ENCODE measurements around the gene CHRNB2. TPM values are rescaled to one million over a fixed set of nuclear protein-coding genes. Genes with fewer than 3 reads are reported as not detected.

Gene CHRNB2
- total and polyA plus RNA-seq, 2 donors (not counting 1 experiment from before 2014, with no cell fraction given): 0.03 TPM; not detected in 1

DNA sequence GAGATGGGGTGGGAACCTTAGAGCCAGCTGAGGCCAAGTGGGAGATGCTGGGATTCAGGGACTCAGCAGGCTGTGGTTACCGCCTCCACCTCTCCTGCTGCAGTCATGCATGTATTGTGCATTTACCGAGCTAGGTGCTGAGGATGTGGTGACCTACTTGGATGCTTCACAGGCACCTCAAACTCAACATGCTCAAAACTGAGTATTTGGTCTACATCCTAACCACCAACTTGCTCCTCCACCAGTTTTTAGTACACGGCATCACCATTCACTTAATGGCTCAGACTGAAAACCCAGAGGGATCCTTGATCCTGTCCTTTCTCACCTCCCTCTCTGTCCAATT, 5.6 kb downstream of the CHRNB2 start:
- H3K27ac Mint-ChIP-seq: no peak overlapping the region
- CTCF ChIA-PET: interaction anchor here (1.0 kb wide), 1 partner anchor 13 kb away, joined by 6 read pairs; no protein-coding TSS in a partner anchor
- H3K27ac ChIP-seq (ENCODE audit: low read length in 2 of 2): no peak overlapping the region
- no peaks in the 10 kb centered on the region for H3K79me2 ChIP-seq (ENCODE audit: control insufficient read depth, insufficient read depth, low read length)
- H3K4me3 Mint-ChIP-seq: no peak overlapping the region
- peaks cover 0 to 1% of the 10 kb centered on the region in 2 experiments for H3K36me3 ChIP-seq (replicated peaks in 1 of 2; ENCODE audit: control extremely low read depth in 1 of 2, control insufficient read depth in 1 of 2, extremely low read depth in 1 of 2, insufficient read depth in 2 of 2, low read length in 1 of 2)
- TF ChIP-seq EZH2 (IDR thresholded peaks at IDR 0.05; ENCODE audit: borderline replicate concordance, insufficient read depth, low read depth, low read length, poor library complexity, severe bottlenecking): no peak
- TF ChIP-seq, protein P1, sequence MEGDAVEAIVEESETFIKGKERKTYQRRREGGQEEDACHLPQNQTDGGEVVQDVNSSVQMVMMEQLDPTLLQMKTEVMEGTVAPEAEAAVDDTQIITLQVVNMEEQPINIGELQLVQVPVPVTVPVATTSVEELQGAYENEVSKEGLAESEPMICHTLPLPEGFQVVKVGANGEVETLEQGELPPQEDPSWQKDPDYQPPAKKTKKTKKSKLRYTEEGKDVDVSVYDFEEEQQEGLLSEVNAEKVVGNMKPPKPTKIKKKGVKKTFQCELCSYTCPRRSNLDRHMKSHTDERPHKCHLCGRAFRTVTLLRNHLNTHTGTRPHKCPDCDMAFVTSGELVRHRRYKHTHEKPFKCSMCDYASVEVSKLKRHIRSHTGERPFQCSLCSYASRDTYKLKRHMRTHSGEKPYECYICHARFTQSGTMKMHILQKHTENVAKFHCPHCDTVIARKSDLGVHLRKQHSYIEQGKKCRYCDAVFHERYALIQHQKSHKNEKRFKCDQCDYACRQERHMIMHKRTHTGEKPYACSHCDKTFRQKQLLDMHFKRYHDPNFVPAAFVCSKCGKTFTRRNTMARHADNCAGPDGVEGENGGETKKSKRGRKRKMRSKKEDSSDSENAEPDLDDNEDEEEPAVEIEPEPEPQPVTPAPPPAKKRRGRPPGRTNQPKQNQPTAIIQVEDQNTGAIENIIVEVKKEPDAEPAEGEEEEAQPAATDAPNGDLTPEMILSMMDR (IDR thresholded peaks at IDR 0.05): no peak
- H4K20me1 ChIP-seq (ENCODE audit: control insufficient read depth, insufficient read depth, low read length, poor library complexity, severe bottlenecking): no peaks in the 10 kb centered on the region
- H3K4me2 ChIP-seq (replicated peaks; ENCODE audit: low read depth, low read length, poor library complexity, severe bottlenecking): no peak overlapping the region
- peaks cover under 1 to 1% of the 10 kb centered on the region in 2 donors for H3K4me1 ChIP-seq (ENCODE audit: control insufficient read depth in 2 of 2, insufficient read depth in 2 of 2, low read length in 2 of 2)
- H3K9me3 Mint-ChIP-seq (ENCODE audit: insufficient read depth): no peaks in the 10 kb centered on the region
- no peak overlapping the region for H3K4me3 ChIP-seq (ENCODE audit: control extremely low read depth in 1 of 5, extremely low read depth in 1 of 5, insufficient read depth in 1 of 5, low read depth in 2 of 5, low read length in 4 of 5)
- no peak overlapping the region for H3K9ac ChIP-seq (ENCODE audit: low read length)
- H2AFZ ChIP-seq (ENCODE audit: insufficient read depth, low read depth, low read length, poor library complexity, severe bottlenecking): no peak overlapping the region
- H3K27me3 Mint-ChIP-seq: peaks cover 30% of the 10 kb centered on the region
- no peak for ATAC-seq (ENCODE audit: low read depth)
- no peak for DNase-seq
- H3K9me3 ChIP-seq (ENCODE audit: control extremely low read depth in 1 of 3, control insufficient read depth in 2 of 3, insufficient read depth in 1 of 3, low read length in 2 of 3): peaks cover 0 to 8% (median 0%) of the 10 kb centered on the region in 3 donors
- H3K4me1 Mint-ChIP-seq: no peaks in the 10 kb centered on the region
- 53% methylated on average over 2 of the region's 3 CpGs for WGBS (ENCODE audit: insufficient coverage)
- POLR2A ChIA-PET: no interaction called here
- intact Hi-C loops (cut with micrococcal nuclease): no loop called here
- peaks cover 0 to 19% (median 3%) of the 10 kb centered on the region in 4 experiments for H3K27me3 ChIP-seq (replicated peaks in 1 of 4; ENCODE audit: control extremely low read depth in 1 of 4, control insufficient read depth in 3 of 4, insufficient read depth in 4 of 4, low read length in 3 of 4)

DNA sequence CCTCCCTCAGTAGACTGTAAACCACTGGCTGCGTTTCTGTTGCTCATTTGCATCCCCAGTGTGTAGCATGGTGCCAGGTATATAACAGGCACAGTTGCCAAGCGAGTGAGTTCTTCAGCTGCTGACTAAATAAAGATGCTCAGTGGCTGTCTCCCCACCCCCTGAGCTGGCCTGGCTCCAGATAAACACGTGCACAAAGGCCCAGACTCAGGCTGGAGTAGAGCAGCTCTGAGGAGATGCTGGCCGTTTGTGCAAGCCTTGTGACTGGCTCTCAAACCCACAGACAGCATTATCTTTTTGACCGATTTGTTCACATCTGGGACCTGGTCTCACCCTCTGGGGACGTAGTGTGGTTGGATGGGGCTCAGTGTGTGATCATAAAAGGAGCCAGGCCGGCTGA, 7.1 kb downstream of the CHRNB2 start:
- H3K9me3 Mint-ChIP-seq (ENCODE audit: insufficient read depth): no peaks in the 10 kb centered on the region
- ChIA-PET POLR2A (no interaction called here), CTCF (no interaction called here)
- H3K27me3 Mint-ChIP-seq: peaks cover 16% of the 10 kb centered on the region
- no peak overlapping the region for H3K27ac Mint-ChIP-seq
- TF ChIP-seq, protein P1 (IDR thresholded peaks at IDR 0.05): no peak
- WGBS (ENCODE audit: insufficient coverage): 24% methylated on average over 4 of the region's 7 CpGs
- intact Hi-C loops (cut with micrococcal nuclease): no loop called here
- H3K4me1 ChIP-seq (ENCODE audit: control insufficient read depth in 2 of 2, insufficient read depth in 2 of 2, low read length in 2 of 2): no peaks in the 10 kb centered on the region
- H2AFZ ChIP-seq (ENCODE audit: insufficient read depth, low read depth, low read length, poor library complexity, severe bottlenecking): no peak overlapping the region
- H3K27ac ChIP-seq (ENCODE audit: low read length in 2 of 2): no peak overlapping the region
- DNase-seq (no peak), ATAC-seq (ENCODE audit: low read depth) (no peak)
- no peak overlapping the region for H3K4me2 ChIP-seq (replicated peaks; ENCODE audit: low read depth, low read length, poor library complexity, severe bottlenecking)
- peaks cover 0 to 15% of the 10 kb centered on the region in 2 experiments for H3K36me3 ChIP-seq (replicated peaks in 1 of 2; ENCODE audit: control extremely low read depth in 1 of 2, control insufficient read depth in 1 of 2, extremely low read depth in 1 of 2, insufficient read depth in 2 of 2, low read length in 1 of 2)
- peaks cover 0 to 8% (median 0%) of the 10 kb centered on the region in 4 experiments for H3K27me3 ChIP-seq (replicated peaks in 1 of 4; ENCODE audit: control extremely low read depth in 1 of 4, control insufficient read depth in 3 of 4, insufficient read depth in 4 of 4, low read length in 3 of 4)
- H3K4me3 Mint-ChIP-seq: no peak overlapping the region
- H3K4me3 ChIP-seq (ENCODE audit: control extremely low read depth in 1 of 5, extremely low read depth in 1 of 5, insufficient read depth in 1 of 5, low read depth in 2 of 5, low read length in 4 of 5): no peak overlapping the region
- H3K79me2 ChIP-seq (ENCODE audit: control insufficient read depth, insufficient read depth, low read length): no peaks in the 10 kb centered on the region
- no peaks in the 10 kb centered on the region for H4K20me1 ChIP-seq (ENCODE audit: control insufficient read depth, insufficient read depth, low read length, poor library complexity, severe bottlenecking)
- H3K4me1 Mint-ChIP-seq: no peaks in the 10 kb centered on the region
- H3K9ac ChIP-seq (ENCODE audit: low read length): no peak overlapping the region
- H3K9me3 ChIP-seq (ENCODE audit: control extremely low read depth in 1 of 3, control insufficient read depth in 2 of 3, insufficient read depth in 1 of 3, low read length in 2 of 3): peaks cover 0 to 4% (median 0%) of the 10 kb centered on the region in 3 donors

All from B cell (primary cell).